GM18498 (cell line): ENCODE results near the gene NFATC4.

ENCODE experiments used
- ATAC-seq: cut with Tn5 transposase; IDR thresholded peaks from one replicate; pipeline ENCODE4 v1.9.1; 2021; ENCODE audit warnings: mild to moderate bottlenecking, moderate library complexity; ENCODE audit not compliant: unreplicated experiment

Gene NFATC4

GRCh38 chr14:24407608-24408325 lies 39.8 kb downstream of the NFATC4 start:
- no peak for ATAC-seq

- no peak for ATAC-seq
These were observed 40.8 kb downstream of the NFATC4 start for GRCh38 chr14:24408764-24409163.

GRCh38 chr14:24409192-24409591 lies 41.2 kb downstream of the NFATC4 start:
- no peak for ATAC-seq

DNA sequence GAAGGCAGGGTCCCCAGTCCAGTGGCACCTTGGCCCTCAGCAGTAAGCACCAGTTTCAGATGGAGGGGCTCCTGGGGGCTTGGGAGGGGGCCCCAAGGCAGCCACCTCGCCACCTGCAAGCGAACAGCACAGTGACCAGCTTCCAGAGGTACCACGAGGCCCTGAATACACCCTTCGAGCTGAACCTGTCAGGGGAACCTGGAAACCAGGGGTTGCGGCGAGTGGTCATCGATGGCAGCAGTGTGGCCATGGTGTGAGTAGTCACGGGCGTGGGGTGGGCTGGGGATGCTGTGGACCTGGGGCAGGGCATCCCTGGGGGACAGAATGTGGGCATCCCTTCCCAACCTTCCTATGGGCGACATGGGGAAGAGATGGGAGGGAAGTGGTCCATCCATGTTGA lies 42.0 kb downstream of the NFATC4 start:
- ATAC-seq, result no peak

GRCh38 chr14:24411443-24412389 lies 43.7 kb downstream of the NFATC4 start:
- ATAC-seq, result peak; percentile 72

- no peak for ATAC-seq
These were observed 46.1 kb downstream of the NFATC4 start for GRCh38 chr14:24414077-24414476.

DNA sequence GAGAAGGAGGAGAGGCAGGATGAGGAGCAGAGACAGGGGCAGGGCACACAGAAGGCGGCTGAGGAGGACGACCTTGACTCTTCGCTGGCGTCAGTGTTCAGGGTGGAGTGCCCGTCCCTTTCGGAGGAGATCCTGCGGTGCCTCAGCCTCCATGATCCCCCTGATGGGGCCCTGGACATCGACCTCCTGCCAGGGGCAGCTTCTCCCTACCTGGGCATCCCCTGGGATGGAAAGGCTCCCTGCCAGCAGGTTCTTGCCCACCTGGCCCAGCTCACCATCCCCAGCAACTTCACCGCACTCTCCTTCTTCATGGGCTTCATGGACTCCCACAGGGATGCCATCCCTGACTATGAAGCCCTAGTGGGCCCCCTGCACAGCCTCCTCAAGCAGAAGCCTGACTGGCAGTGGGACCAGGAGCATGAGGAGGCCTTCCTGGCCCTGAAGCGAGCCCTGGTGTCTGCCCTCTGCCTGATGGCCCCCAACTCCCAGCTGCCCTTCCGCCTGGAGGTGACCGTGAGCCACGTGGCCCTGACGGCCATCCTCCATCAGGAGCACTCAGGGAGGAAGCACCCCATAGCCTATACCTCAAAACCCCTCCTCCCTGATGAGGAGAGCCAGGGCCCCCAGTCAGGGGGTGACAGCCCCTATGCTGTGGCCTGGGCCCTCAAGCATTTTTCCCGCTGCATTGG lies 46.9 kb downstream of the NFATC4 start:
- no peak for ATAC-seq

- ATAC-seq, result no peak
These were observed 47.7 kb downstream of the NFATC4 start for GRCh38 chr14:24415421-24416253.

GRCh38 chr14:24416254-24416931 lies 48.4 kb downstream of the NFATC4 start:
- ATAC-seq, result no peak

GRCh38 chr14:24416932-24417619 lies 49.1 kb downstream of the NFATC4 start:
- no peak for ATAC-seq

GRCh38 chr14:24417832-24418491 lies 50.0 kb downstream of the NFATC4 start:
- no peak for ATAC-seq

GRCh38 chr14:24418492-24418873 lies 50.5 kb downstream of the NFATC4 start:
- ATAC-seq, result no peak

DNA sequence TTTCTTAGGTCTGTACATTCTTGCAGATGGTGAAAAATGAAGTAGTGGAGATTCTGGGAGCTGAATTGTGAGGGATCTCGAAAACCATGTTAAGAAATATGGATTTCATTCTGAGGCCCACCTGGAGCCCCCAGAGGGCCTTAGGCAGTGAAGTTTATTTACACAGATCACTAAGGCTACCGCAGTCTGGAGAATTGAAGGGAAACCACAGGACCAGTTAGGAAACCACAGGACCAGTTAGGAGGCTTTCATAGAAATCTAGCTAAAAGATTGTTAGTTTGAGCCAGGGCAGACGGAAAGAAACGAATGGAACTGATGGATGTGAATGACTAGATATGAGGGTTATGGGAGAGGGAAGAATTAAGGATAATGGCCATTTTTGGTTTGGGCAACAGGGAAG lies 54.3 kb downstream of the NFATC4 start:
- no peak for ATAC-seq

GRCh38 chr14:24422694-24423601 lies 55.0 kb downstream of the NFATC4 start:
- no peak for ATAC-seq

GRCh38 chr14:24425704-24426103 lies 57.7 kb downstream of the NFATC4 start:
- ATAC-seq, result no peak

GRCh38 chr14:24426150-24426911 lies 58.3 kb downstream of the NFATC4 start:
- no peak for ATAC-seq

GRCh38 chr14:24426912-24427536 lies 59.0 kb downstream of the NFATC4 start:
- ATAC-seq, result no peak
